Fibroblast of lung (primary cell): ENCODE data around the gene CAST.

Experiments
- CTCF ChIP-seq, 2 donors: IDR thresholded peaks in 1 of 2; conservative IDR thresholded peaks in 1 of 2; 1 replicate in 1 of 2; 2 replicates in 1 of 2; pipeline ENCODE4 v1.5.1; 2011 to 2012; ENCODE audit warnings: low read length in 2 of 2, control low read depth in 1 of 2, inconsistent platforms in 1 of 2, low read depth in 1 of 2, mild to moderate bottlenecking in 1 of 2
- EZH2 ChIP-seq: IDR thresholded peaks from 2 replicates; pipeline ENCODE4 v1.5.1; 2012; ENCODE audit warnings: low read length, control low read depth, mild to moderate bottlenecking; ENCODE audit errors: missing control alignments

- no peak for TF ChIP-seq CTCF (conservative IDR thresholded peaks at IDR 0.05 in 1 of 2, IDR thresholded peaks at IDR 0.05 in 1 of 2; ENCODE audit: low read depth in 1 of 2, low read length in 2 of 2)
- TF ChIP-seq EZH2 = no peak
Measured at GRCh38 chr5:96658272-96658671, 3.9 kb upstream of the CAST start.
